NOMO-1 treated with dmso at 0.1 percent for 144 hours (cell line): Measurements from ENCODE around the gene TBC1D1.

ENCODE experiments used
- DNase-seq: peaks from one replicate; lab custom pipeline; 2025; ENCODE audit not compliant: unreplicated experiment; lab: John Stamatoyannopoulos, UW

The TBC1D1 gene

DNA sequence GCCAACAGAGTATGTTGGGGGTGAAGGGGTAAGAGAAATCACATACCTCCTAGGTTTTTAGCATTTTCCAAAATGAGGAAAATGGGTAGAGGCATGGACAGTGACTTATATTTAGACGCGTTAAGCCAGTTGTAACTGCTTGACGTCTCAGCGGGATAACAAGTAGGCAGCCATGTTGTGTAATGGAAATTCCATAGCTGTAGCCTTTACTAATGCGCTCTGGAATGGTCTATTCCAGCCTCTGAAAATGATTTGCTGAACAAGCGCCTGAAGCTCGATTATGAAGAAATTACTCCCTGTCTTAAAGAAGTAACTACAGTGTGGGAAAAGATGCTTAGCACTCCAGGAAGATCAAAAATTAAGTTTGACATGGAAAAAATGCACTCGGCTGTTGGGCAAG is 204.8 kb downstream of the TBC1D1 start:
- no peak for DNase-seq

DNA sequence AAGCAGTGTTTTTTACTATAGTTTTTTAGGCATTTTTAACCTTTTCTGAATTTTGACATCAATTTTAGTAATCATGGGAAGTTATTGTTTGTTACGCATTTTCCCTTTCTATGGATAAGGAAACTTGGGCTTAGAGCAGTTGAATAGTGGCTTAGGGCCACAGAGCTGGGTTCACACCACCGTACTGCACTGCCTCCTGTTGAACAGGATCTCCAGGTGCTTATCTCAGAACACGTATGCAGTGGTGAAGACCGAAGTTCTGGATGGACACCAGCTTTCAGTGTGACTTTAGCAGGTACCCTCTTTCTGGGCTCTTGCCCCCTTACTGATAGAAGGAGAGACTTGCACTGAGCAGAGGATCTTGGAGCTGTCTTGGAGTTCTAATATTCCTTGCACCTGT is 206.9 kb downstream of the TBC1D1 start:
- no peak for DNase-seq

DNA sequence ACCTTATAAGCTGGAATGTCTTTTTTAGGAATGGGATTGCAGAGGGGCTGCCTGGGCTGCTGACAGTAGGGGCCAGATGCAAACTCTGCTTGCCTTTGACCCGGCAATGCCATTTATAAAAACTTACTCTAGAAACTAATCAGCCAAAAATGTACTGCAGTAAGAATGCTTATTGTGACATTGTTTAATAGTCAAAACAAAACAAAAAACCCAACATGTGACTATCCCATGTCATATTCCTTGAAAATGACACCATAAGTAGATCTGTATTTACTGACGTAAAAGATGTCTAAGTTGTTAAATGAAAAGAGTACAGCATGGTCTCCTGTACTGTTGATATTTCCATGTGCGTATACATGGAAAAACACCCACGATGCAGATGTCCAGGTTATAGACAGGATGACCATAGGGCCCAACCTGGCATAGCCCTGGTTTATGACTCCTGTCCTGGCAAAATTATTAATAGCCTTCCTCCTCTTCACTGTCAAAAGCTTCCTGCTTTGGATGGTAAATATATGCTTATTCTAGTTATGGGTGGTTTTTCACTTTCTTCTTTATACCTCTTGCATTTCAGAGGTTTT is 208.2 kb downstream of the TBC1D1 start:
- DNase-seq, result no peak

DNA sequence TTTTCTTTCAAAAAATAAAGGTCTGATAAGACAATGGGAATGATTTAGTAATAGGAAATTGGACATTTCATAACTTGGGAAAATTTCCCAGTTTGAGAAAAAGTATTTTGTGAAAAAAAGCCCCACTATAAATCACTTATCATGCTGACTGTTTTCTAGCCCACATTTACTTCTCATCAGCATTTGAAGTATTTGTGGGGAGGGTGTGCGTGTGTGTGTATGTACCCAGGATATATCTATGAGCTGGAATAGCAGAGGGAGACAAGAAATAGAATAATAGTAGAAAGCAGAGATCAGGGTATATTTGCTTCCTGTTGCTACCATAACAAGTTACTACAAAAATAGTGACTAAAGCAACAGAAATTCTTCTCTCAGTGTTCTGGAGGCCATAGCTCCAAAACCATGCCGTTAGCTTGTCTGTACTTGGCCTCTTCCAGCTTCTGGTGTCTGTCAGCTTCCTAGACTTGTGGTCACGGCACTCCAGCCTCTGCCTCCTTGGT is 209.1 kb downstream of the TBC1D1 start:
- DNase-seq, result no peak

DNA sequence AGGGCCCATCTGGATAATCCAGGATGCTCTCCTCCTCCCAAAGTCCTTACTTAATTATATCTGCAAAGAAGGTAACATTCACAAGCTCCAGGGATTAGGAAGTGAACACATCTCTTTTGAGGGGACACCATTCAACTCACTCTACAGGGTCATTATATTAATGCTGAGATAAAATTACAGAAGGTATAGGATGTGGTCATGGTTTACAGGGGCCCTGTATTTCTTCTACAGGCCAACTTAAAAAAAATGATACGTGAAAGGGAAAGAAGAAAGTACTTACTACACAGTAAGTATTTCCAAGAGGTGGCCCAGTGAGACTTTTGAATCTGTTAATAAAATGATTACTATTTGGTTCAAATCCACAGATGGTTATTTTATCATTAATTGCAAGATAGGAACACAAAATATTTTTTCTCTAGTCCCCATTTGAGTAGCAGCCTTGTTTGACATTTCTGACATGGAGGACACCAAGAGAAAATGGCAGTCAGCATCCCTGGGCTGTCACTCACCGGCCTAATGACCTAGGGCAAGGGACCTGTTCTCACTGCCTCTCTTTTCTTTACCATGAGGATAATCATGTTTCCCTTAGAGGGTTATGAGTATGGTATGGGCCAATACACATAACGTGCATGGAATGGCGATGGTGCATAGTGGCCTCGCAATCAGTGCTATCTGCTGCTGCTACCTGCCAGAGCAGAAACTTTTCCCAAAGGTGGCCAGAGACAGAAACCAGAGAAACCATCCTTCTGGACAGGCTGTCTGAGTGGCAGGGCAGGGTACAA is 209.8 kb downstream of the TBC1D1 start:
- no peak for DNase-seq

DNA sequence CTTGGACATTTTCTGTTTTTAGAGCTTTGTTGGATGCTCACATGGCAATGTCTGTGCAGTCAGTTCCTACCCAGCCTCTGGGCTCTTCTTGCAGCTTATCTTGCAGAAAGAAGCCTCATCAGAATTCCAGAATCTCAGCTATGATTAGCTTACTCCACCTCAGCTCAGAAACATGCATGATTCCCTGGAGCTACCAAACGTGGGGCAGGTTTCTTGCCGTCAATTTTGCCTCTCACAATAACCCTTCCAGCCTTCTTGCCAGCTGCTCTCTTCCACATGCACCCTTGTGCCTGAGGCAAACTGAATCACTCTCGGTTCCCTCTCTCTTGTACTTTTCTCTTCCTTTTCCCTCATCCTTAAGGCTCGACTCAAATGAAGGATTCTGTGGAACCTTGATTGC is 210.7 kb downstream of the TBC1D1 start:
- DNase-seq, result no peak

DNA sequence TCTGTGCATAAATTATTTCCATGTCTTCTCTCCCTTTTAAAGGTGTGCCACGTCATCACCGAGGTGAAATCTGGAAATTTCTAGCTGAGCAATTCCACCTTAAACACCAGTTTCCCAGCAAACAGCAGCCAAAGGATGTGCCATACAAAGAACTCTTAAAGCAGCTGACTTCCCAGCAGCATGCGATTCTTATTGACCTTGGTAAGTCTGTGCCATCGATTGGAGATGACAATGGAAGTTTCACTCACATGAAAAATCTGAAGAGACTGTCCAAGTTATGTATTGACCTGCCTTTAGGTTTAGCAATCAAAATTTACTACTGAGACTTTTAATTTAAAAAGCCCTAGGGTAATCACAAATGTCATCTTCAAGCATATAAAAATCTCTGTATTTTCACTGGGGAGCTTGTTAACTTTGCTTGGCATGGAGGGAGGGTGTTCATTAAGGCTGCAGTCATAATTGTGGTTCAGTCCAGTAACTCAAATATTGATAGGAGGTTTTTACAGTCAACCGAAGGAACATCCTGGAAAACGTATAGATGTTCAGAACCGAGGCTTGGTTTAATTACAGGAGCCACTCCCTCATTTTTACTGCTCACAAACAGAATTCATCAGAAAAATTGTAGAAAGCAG is 212.2 kb downstream of the TBC1D1 start:
- DNase-seq, result no peak

DNA sequence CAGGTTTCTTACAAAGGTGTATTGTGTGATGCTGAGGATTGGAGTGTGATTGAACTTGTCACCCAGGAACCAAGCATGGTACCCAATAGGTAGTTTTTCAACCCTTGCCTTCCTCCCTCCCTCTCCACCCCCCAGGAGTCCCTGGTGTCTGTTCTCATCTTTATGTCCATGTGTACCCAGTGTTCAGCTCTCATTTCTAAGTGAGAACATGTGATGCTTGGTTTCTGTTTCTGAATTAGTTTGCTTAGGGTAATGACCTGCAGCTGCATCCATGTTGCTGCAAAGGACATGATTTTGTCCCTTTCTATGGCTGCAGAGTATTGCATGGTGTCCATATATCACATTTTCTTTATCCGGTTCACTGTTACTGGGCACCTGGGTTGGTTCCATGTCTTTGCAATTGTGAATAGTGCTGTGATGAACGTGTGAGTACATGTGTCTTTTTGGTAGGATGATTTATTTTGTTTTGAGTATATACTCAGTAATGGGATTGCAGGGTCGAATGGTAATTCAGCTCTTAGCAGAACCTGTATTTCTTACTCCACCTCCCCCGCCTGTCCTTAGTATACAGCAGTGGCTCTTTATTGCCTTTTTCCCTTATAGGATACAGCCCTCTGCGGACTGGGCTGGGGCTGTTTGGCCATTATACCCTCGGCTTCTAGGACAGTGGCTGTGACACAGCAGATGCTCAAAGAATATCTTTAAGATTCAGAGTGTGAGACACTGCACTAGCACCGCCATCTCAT is 214.8 kb downstream of the TBC1D1 start:
- no peak for DNase-seq

DNA sequence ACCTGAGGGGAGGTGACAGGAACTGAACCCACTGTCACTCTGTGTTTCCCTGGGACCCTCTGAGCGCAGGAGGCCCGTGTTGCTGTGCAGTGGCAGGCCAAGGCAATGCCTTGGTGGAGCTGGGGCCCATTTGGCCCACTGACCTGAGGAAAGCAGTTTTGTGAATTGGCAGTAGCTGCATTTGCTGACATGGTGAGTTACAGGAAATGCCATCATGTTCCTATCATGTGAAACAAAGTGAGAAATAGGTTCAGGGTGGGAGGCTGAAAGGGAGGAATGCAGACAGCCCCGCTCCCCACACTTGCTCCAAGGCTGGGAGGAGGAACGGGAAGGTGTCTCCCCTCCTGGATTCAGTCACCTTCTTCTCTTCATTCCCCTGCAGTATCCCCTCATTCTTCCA is 215.4 kb downstream of the TBC1D1 start:
- no peak for DNase-seq

DNA sequence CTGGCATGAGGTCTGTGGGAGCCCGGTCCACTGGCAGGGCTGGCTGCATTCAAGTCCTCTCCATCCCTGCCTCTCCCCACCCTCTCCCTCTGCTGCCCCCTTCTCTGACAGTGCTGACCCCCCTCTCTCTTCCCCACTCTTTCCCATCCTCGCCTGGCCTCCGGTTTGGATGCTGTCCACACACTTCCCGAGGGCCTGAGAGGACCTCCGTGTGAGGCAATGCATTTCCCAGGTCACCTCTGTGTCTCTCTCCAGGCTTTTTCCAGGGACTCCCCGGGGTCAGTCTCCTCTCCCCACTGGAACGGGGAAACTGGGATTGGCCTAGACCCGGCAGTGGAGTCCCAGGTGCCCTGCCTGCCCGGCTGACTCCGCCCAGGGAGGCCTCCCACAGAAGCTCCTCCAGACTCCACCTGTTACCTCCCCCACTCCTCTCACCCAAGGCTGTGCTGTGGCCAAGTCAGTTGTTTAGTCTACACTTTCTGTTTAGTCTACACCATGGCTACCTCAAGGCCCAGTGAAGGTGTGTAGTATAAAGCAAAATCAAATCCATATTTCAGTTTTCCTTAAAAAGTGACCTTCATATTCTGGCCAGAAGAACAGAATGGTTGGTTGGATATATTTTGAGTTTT is 216.1 kb downstream of the TBC1D1 start:
- no peak for DNase-seq

DNA sequence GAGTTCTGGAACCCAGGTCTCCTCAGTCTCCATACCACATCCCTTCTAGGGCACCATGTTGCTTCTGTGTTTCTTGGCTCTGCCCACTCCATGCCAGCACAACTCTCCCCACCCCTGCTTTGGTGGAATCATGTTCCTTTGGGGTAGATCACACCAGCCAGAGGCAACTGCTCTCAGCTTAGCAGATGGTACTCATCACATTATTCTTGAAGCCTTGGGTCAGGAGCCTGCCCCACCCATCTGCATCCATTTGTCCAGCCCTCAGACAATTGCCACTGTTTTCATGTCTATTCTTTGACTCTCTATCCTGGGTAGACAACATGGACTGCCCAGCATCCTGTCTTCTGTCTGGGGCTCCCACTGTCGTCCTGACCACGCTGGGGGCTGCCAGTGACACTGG is 216.9 kb downstream of the TBC1D1 start:
- no peak for DNase-seq

DNA sequence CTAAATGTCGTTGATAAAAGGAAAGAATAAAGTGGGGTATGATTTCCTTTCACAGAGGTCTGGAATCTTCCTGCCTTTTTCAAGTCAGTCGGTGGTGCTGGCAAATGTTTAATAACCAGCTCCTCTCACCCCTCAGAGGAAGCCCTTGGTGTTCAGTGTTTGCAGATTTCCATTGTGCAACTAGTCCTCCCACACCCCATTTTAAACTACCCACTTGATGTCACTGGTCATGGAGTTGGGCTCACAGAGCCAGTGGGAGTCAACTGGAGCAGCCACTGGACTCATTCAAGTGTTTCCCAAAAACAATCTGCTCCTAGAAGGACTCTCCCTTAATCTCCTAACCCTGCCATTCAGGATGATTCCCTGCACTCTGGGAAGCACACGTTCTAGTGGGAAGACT is 218.5 kb downstream of the TBC1D1 start:
- DNase-seq, result no peak

DNA sequence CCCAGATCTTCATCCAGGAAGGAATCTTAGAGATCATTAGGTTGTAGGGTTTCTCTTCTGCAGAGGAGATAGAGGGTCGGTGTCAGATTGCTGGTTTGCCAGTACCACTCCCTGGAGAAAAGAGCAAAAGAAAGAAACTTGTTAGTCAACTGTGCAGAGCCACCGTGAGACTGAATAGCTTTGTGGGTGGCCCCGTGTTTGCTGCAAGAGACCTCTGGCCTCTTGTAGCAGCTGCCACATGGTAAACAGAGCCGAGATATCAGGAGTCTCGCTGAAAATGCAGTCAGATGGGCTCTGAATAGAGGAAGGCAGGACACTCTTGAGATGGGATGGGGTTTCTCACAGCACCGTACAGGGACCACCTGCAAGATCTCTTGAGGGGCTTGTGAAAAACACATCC is 219.0 kb downstream of the TBC1D1 start:
- no peak for DNase-seq

DNA sequence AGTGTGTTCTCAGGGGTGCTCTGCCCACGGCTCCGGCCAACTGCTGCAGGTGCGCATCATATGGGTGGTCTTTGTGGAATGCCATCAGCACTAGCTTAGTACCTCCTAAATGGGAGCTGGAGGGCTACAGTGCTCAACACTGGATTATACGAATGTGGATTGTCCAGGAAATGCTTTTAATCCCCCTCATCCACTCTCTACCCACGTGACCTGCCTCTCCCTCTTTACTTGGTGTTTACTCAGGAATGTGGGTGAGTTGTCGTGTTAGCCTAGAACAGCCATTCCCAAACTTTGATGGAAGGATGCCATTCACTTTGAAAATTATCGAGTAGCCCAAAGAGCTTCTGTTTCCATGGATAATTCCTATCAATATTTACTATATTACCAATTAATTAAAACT is 220.1 kb downstream of the TBC1D1 start:
- DNase-seq, result no peak

DNA sequence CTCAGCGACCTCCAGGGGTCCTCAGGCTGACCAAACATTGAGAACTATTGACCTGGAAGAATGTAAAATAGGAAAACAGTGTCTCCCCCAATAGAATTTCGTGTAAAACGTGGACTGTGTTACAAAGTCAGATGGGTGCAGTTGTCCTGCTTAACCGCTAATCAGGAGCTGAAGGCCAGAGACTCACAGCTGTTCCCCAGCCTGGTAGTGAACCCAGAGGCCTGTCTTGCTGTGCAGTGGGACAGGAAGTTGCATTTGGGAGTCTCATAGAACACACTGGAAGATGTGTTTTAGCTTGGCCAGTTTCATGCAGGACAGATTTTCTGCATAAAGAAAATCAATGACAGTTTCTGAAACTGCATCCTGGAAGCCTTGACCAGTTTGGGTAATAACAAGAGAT is 220.8 kb downstream of the TBC1D1 start:
- no peak for DNase-seq

DNA sequence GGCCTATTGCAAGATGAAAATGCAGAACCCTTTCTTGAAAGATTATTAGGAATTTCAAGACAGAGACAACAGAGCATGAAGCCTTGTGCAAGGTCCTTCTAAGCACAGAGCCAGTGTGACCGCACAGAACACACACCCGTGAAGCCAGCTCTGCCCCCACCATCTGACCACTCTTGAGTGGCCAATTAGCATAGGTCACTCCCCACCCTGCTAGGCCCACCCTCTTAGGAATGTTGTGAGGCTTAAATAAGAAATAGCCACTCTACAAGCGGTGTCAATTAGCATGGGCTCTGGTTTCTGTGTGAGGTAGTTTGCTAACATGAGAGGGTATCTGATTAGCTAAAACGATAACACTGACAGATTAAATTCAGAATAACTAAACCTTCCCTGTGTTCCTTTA is 222.2 kb downstream of the TBC1D1 start:
- no peak for DNase-seq

DNA sequence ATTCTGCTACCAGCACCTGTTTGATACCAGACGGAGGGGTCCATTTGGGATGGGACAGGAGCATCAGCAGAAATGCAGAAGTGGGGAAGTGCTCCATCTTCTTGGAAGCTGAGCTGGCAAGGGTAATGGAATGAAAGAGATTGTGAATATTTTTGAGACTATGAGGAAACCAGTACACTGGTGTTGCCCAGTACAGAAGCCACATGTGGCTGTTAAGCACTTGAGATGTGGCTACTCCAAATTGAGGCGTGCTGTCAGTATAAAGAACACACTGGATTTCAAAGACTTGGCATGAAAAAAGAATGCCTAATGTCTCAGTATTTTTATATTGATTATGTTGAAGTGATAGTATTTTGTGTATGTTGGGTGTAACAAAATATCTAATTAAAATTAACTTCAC is 222.7 kb downstream of the TBC1D1 start:
- no peak for DNase-seq

DNA sequence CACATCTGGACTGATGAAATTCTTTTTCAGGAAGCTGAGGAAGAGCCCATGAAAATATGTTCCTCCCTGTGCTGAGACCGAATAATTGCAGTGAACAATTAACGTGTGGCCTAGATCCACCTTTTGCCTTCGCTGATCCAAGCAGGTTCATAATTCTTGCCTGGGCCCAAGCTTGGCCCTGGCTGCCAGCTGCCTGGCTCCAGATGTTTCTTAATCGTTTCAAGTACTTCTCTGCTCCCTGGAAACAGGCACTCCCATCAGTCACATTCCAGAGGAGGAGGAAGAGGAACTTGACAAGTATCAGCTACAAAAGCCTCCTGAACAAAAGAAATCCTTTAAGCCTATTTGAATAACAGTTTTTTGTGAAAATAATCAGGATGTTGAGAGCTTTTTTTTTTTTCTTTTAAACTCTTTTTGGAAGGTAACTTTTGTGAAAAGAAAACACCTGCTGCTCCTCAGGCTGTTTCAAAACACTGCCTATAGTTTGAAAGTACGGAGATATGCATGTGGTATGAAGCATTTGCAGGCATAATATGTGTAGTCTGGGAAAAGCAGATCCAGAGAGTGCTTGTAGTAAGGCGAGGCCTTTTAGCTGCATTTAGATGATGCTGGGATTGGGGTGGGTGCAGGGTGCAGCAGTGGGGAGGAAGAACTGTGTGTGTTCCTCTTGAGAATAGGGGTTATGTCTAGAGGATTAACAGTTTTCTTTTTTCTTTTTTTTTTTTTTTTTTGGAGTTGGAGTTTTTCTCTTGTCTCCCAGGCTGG is 223.7 kb downstream of the TBC1D1 start:
- DNase-seq, result no peak

DNA sequence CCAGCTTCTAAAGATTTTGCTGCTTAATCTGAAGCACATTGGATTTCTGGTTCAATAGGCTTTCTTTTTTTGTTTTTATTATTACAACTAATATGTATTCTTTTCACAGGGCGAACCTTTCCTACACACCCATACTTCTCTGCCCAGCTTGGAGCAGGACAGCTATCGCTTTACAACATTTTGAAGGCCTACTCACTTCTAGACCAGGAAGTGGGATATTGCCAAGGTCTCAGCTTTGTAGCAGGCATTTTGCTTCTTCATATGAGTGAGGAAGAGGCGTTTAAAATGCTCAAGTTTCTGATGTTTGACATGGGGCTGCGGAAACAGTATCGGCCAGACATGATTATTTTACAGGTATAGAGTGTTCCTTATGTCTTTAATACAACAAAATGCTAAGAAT is 224.7 kb downstream of the TBC1D1 start:
- DNase-seq, result no peak

DNA sequence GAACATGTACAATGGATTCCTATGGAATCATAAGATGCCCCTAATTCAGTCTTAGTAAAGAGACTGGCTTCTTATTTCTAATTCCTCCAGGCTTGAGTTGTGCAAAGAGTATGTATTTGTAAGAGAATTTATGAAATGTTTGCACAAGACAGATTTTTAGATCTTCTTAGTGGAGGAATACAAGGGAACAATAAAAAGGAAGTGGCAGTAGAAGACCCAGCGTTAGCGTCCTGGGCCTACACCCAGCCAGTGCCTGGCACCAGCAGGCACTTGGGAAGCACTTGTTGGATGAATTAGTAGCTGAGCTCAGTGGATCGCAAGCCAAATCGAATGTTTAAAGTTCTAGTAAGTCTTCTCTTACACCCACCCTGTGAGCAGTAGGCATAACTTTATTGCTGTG is 226.7 kb downstream of the TBC1D1 start:
- DNase-seq, result no peak
